CD14-positive monocyte (primary cell): ENCODE results near the gene GUCA1C. TPM values are rescaled to one million over a fixed set of nuclear protein-coding genes. Genes with fewer than 3 reads are reported as not detected.

Experiments
- DNase-seq, 3 donors: peaks; one replicate each; pipeline ENCODE4 v3.0.0-alpha.2; 2011 to 2022
- H2AFZ ChIP-seq: 2 replicates; pipeline ENCODE4 v1.6.0; 2012; ENCODE audit warnings: mild to moderate bottlenecking, low read depth, low read length, inconsistent platforms; ENCODE audit not compliant: insufficient read depth, poor library complexity, severe bottlenecking
- H3K27ac ChIP-seq, 2 donors: 1 replicate in 1 of 2; 2 replicates in 1 of 2; pipeline ENCODE4 v1.5.1; 2012 to 2013; ENCODE audit warnings: low read length in 2 of 2, control low read depth in 1 of 2, inconsistent platforms in 1 of 2, low read depth in 1 of 2, mild to moderate bottlenecking in 1 of 2
- H3K27me3 ChIP-seq, 2 donors: one replicate each; pipeline versions ENCODE4 v1.6.0 to v1.6.1; 2011 to 2013; ENCODE audit warnings: low read length in 2 of 2; ENCODE audit not compliant: control insufficient read depth in 2 of 2, insufficient read depth in 2 of 2
- H3K36me3 ChIP-seq, 2 donors: replicated peaks in 1 of 2; 1 replicate in 1 of 2; 2 replicates in 1 of 2; pipeline versions ENCODE4 v1.5.1 to v1.6.1; 2012 to 2013; ENCODE audit warnings: low read length in 2 of 2, control low read depth in 1 of 2, inconsistent platforms in 1 of 2, mild to moderate bottlenecking in 1 of 2; ENCODE audit not compliant: insufficient read depth in 2 of 2, control insufficient read depth in 1 of 2
- H3K4me1 ChIP-seq, 2 donors: 1 replicate in 1 of 2; 2 replicates in 1 of 2; pipeline versions ENCODE4 v1.5.1 to v1.6.1; 2012 to 2013; ENCODE audit warnings: low read length in 2 of 2, control low read depth in 1 of 2, inconsistent platforms in 1 of 2, mild to moderate bottlenecking in 1 of 2, moderate library complexity in 1 of 2; ENCODE audit not compliant: insufficient read depth in 2 of 2, control insufficient read depth in 1 of 2
- H3K4me2 ChIP-seq: replicated peaks from 2 replicates; pipeline ENCODE3; 2012; ENCODE audit warnings: low read length, moderate library complexity, mild to moderate bottlenecking; ENCODE audit not compliant: poor library complexity, severe bottlenecking; ENCODE audit errors: extremely low read depth
- H3K4me3 ChIP-seq, 3 experiments: fragments of 200-600 bp in 1 of 3; sonication (generic) in 1 of 3; replicated peaks in 1 of 3; 1 replicate in 2 of 3; 2 replicates in 1 of 3; pipeline ENCODE4 v1.5.1; 2011 to 2013; ENCODE audit warnings: low read length in 3 of 3, mild to moderate bottlenecking in 3 of 3, control low read depth in 2 of 3, low read depth in 2 of 3, inconsistent platforms in 1 of 3, moderate library complexity in 1 of 3
- H3K79me2 ChIP-seq: 2 replicates; pipeline ENCODE4 v1.6.0; 2012; ENCODE audit warnings: mild to moderate bottlenecking, control low read depth, inconsistent platforms, low read length, moderate library complexity; ENCODE audit not compliant: insufficient read depth
- H3K9ac ChIP-seq: 2 replicates; pipeline ENCODE4 v1.6.0; 2017; ENCODE audit warnings: low read length, mild to moderate bottlenecking; ENCODE audit not compliant: insufficient read depth, poor library complexity, severe bottlenecking
- H3K9me3 ChIP-seq, 2 donors: replicated peaks in 1 of 2; 1 replicate in 1 of 2; 2 replicates in 1 of 2; pipeline versions ENCODE4 v1.5.1 to v1.6.1; 2012 to 2013; ENCODE audit warnings: low read length in 2 of 2, control low read depth in 1 of 2; ENCODE audit not compliant: control insufficient read depth in 1 of 2, insufficient read depth in 1 of 2
- H4K20me1 ChIP-seq: 2 replicates; pipeline ENCODE4 v1.6.0; 2012; ENCODE audit warnings: mild to moderate bottlenecking, low read length, control low read depth, moderate library complexity; ENCODE audit not compliant: insufficient read depth
- H3K27ac Mint-ChIP-seq, 7 donors: one replicate each; pipeline ENCODE4 v1.8.0; 2020; ENCODE audit warnings: mild to moderate bottlenecking in 7 of 7, mixed read lengths in 7 of 7, moderate library complexity in 6 of 7, inconsistent platforms in 2 of 7
- H3K27me3 Mint-ChIP-seq, 3 donors: one replicate each; pipeline ENCODE4 v1.8.0; 2021 to 2022; ENCODE audit warnings: low read depth in 3 of 3, mild to moderate bottlenecking in 3 of 3, mixed read lengths in 3 of 3, moderate library complexity in 3 of 3, inconsistent platforms in 1 of 3
- H3K36me3 Mint-ChIP-seq, 2 donors: one replicate each; pipeline ENCODE4 v1.8.0; 2020; ENCODE audit warnings: mixed read lengths in 2 of 2, inconsistent platforms in 1 of 2, mild to moderate bottlenecking in 1 of 2
- H3K4me1 Mint-ChIP-seq: one replicate; pipeline ENCODE4 v1.8.0; 2020; ENCODE audit warnings: mild to moderate bottlenecking, mixed read lengths
- H3K4me3 Mint-ChIP-seq, 2 donors: one replicate each; pipeline ENCODE4 v1.8.0; 2020; ENCODE audit warnings: mild to moderate bottlenecking in 2 of 2, mixed read lengths in 2 of 2, moderate library complexity in 1 of 2
- H3K9me3 Mint-ChIP-seq, 7 donors: one replicate each; pipeline ENCODE4 v1.8.0; 2020 to 2022; ENCODE audit warnings: mixed read lengths in 7 of 7, mild to moderate bottlenecking in 6 of 7, moderate library complexity in 6 of 7, inconsistent platforms in 2 of 7
- WGBS: methylation state at CpG from one replicate; pipeline ENCODE4 v1.1.5; 2013; ENCODE audit warnings: missing lambda C conversion rate; ENCODE audit not compliant: insufficient coverage; 5-methylcytosine and 5-hydroxymethylcytosine counted together
- intact Hi-C, 2 donors: fragments of 100-400 bp; cut with micrococcal nuclease; formaldehyde crosslinking; loops; one replicate each; pipeline versions ENCODE4 v1.15.0 to v1.15.1; 2023
- polyA plus RNA-seq, 3 donors: library from polyadenylated mRNA; depleted of rRNA in 1 of 3; unstranded in 2 of 3; stranded (reverse) in 1 of 3; fragments of 300-500 nt in 2 of 3; fragments of >200 nt in 1 of 3; fragmentation: Illumina TruSeq in 2 of 3; gene quantifications; 1 replicate in 2 of 3; 2 replicates in 1 of 3; pipeline ENCODE4 v1.2.3, GENCODE V29; 2012 to 2021
- TF ChIP-seq, protein P1 (sequence below): fragments of 200-600 bp; IDR thresholded peaks from one replicate; pipeline ENCODE4 v1.8.0; 2022; ENCODE audit warnings: antibody characterized with exemption, mild to moderate bottlenecking

The GUCA1C gene
- polyA plus RNA-seq, 3 donors = not detected

GRCh38 chr3:108918866-108919265, 34.8 kb downstream of the GUCA1C start:
- Mint-ChIP-seq H3K27me3 (peaks cover 2 to 11% (median 11%) of the 10 kb centered on the region in 3 donors), H3K4me1 (no peaks in the 10 kb centered on the region), H3K4me3 (no peak overlapping the region), H3K27ac (no peak overlapping the region), H3K9me3 (peaks cover 0 to 2% (median 0%) of the 10 kb centered on the region in 7 donors), H3K36me3 (no peaks in the 10 kb centered on the region)
- intact Hi-C loops = loop anchor here (10.0 kb wide), 1 partner anchor 254 kb away; no protein-coding TSS in a partner anchor
- Histone ChIP-seq H3K27ac (no peak overlapping the region), H3K9ac (no peak overlapping the region), H3K27me3 (no peaks in the 10 kb centered on the region), H3K4me2 (no peak overlapping the region), H4K20me1 (no peaks in the 10 kb centered on the region), H3K9me3 (no peaks in the 10 kb centered on the region), H3K36me3 (no peaks in the 10 kb centered on the region), H2AFZ (no peak overlapping the region), H3K4me1 (no peaks in the 10 kb centered on the region), H3K4me3 (no peak overlapping the region), H3K79me2 (no peaks in the 10 kb centered on the region)
- no peak for DNase-seq
- TF ChIP-seq, protein P1, sequence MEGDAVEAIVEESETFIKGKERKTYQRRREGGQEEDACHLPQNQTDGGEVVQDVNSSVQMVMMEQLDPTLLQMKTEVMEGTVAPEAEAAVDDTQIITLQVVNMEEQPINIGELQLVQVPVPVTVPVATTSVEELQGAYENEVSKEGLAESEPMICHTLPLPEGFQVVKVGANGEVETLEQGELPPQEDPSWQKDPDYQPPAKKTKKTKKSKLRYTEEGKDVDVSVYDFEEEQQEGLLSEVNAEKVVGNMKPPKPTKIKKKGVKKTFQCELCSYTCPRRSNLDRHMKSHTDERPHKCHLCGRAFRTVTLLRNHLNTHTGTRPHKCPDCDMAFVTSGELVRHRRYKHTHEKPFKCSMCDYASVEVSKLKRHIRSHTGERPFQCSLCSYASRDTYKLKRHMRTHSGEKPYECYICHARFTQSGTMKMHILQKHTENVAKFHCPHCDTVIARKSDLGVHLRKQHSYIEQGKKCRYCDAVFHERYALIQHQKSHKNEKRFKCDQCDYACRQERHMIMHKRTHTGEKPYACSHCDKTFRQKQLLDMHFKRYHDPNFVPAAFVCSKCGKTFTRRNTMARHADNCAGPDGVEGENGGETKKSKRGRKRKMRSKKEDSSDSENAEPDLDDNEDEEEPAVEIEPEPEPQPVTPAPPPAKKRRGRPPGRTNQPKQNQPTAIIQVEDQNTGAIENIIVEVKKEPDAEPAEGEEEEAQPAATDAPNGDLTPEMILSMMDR = no peak
- no CpG with 5 or more reads among the region's 3 CpGs for WGBS

- DNase-seq = peak; percentile 0 to 29 (median 8)
- 0% methylated on average over 2 of the region's 6 CpGs for WGBS
- Histone ChIP-seq H3K27me3 (no peaks in the 10 kb centered on the region), H3K79me2 (no peaks in the 10 kb centered on the region), H2AFZ (no peak overlapping the region), H3K27ac (no peak overlapping the region), H3K4me1 (no peaks in the 10 kb centered on the region), H3K4me3 (no peak overlapping the region), H3K36me3 (no peaks in the 10 kb centered on the region), H3K9me3 (no peaks in the 10 kb centered on the region), H3K4me2 (no peak overlapping the region), H3K9ac (no peak overlapping the region), H4K20me1 (no peaks in the 10 kb centered on the region)
- intact Hi-C loops = loop anchor here (5.0 to 10.0 kb wide), 2 partner anchors 250 to 423 kb away; no protein-coding TSS in a partner anchor
- no peaks in the 10 kb centered on the region for H3K36me3 Mint-ChIP-seq
- peaks cover 2 to 12% (median 9%) of the 10 kb centered on the region in 3 donors for H3K27me3 Mint-ChIP-seq
- TF ChIP-seq, protein P1 = peak; percentile 87
- H3K4me1 Mint-ChIP-seq = no peaks in the 10 kb centered on the region
- H3K9me3 Mint-ChIP-seq = no peaks in the 10 kb centered on the region
- no peak overlapping the region for H3K27ac Mint-ChIP-seq
- H3K4me3 Mint-ChIP-seq = no peak overlapping the region
These were observed 38.7 kb downstream of the GUCA1C start for GRCh38 chr3:108914774-108915641.
